IMR-90 (cell line): ENCODE results near the gene ARHGEF7. TPM values are rescaled to one million over a fixed set of nuclear protein-coding genes. Genes with fewer than 3 reads are reported as not detected.

ENCODE experiments used
- ATAC-seq: fragments of 200-7000 bp; cut with Tn5 transposase; 2 replicates; pipeline ENCODE4 v1.9.1; 2020; ENCODE audit warnings: low read depth, mild to moderate bottlenecking, moderate library complexity
- BruUV-seq: library from RNA; stranded (reverse); fragments of 400-500 nt; replicated peaks from 2 replicates; lab custom pipeline; 2021; lab: Mats Ljungman, UMichigan
- CTCF ChIA-PET: fragments of 300-600 bp; formaldehyde crosslinking; extraction: SDS; loops from one replicate; lab custom pipeline; 2021; ENCODE audit warnings: antibody characterized with exemption; lab: Yijun Ruan, JAX
- POLR2A ChIA-PET: fragments of 300-600 bp; sonication (Branson Sonifier 250); formaldehyde crosslinking; loops from one replicate; lab custom pipeline; 2022; ENCODE audit warnings: antibody characterized with exemption; ENCODE audit not compliant: unreplicated experiment; lab: Charles Lee
- DNase-seq: peaks from one replicate; pipeline ENCODE4 v3.0.0; 2013
- H2AFZ ChIP-seq: replicated peaks from 2 replicates; pipeline ENCODE3; 2013; ENCODE audit warnings: low read length, mild to moderate bottlenecking; ENCODE audit not compliant: poor library complexity
- H2AK5ac ChIP-seq: 2 replicates; pipeline ENCODE4 v1.6.1; 2013; ENCODE audit warnings: low read depth, low read length, inconsistent platforms
- H2AK9ac ChIP-seq: replicated peaks from 2 replicates; pipeline ENCODE3; 2013; ENCODE audit warnings: mild to moderate bottlenecking, low read depth, low read length, moderate library complexity; ENCODE audit not compliant: poor library complexity
- H2BK120ac ChIP-seq: 2 replicates; pipeline ENCODE4 v1.6.1; 2013; ENCODE audit warnings: low read depth, low read length, inconsistent platforms
- H2BK15ac ChIP-seq: 3 replicates; pipeline ENCODE4 v1.6.1; 2013; ENCODE audit warnings: low read depth, low read length, inconsistent platforms
- H2BK20ac ChIP-seq: 2 replicates; pipeline ENCODE4 v1.6.1; 2013; ENCODE audit warnings: low read depth, mild to moderate bottlenecking, inconsistent platforms, low read length, moderate library complexity
- H2BK5ac ChIP-seq: 2 replicates; pipeline ENCODE4 v1.6.1; 2013; ENCODE audit warnings: mild to moderate bottlenecking, low read depth, low read length, inconsistent platforms; ENCODE audit not compliant: poor library complexity, severe bottlenecking
- H3K14ac ChIP-seq: replicated peaks from 2 replicates; pipeline ENCODE4 v1.6.1; 2013; ENCODE audit warnings: low read depth, low read length, inconsistent platforms
- H3K18ac ChIP-seq: 2 replicates; pipeline ENCODE4 v1.6.1; 2013; ENCODE audit warnings: low read depth, low read length, control low read depth
- H3K23ac ChIP-seq: 2 replicates; pipeline ENCODE4 v1.6.1; 2013; ENCODE audit warnings: low read depth, low read length, inconsistent platforms
- H3K27ac ChIP-seq: 2 replicates; pipeline ENCODE4 v1.5.1; 2013; ENCODE audit warnings: mild to moderate bottlenecking, control low read depth, low read length; ENCODE audit not compliant: insufficient read depth
- H3K27me3 ChIP-seq: 2 replicates; pipeline ENCODE4 v1.6.1; 2013; ENCODE audit warnings: low read length; ENCODE audit not compliant: control insufficient read depth, insufficient read depth
- H3K36me3 ChIP-seq: 2 replicates; pipeline ENCODE4 v1.6.1; 2013; ENCODE audit warnings: low read length, mixed read lengths; ENCODE audit not compliant: control insufficient read depth, insufficient read depth
- H3K4ac ChIP-seq: 2 replicates; pipeline ENCODE4 v1.6.1; 2013; ENCODE audit warnings: low read depth, low read length, inconsistent platforms
- H3K4me1 ChIP-seq: 2 replicates; pipeline ENCODE4 v1.6.1; 2013; ENCODE audit warnings: low read length, mixed read lengths; ENCODE audit not compliant: control insufficient read depth, insufficient read depth
- H3K4me2 ChIP-seq: 2 replicates; pipeline ENCODE4 v1.6.1; 2013; ENCODE audit warnings: low read depth, mild to moderate bottlenecking, control low read depth, low read length, moderate library complexity
- H3K4me3 ChIP-seq: 2 replicates; pipeline ENCODE4 v1.5.1; 2013; ENCODE audit warnings: low read depth, mild to moderate bottlenecking, control low read depth, low read length, moderate library complexity; ENCODE audit not compliant: insufficient read depth
- H3K56ac ChIP-seq: 2 replicates; pipeline ENCODE4 v1.6.1; 2013; ENCODE audit warnings: low read length, inconsistent platforms; ENCODE audit not compliant: insufficient read depth; ENCODE audit errors: extremely low read depth
- H3K79me1 ChIP-seq, 2 experiments: 2 replicates each; pipeline ENCODE4 v1.6.1; 2013; ENCODE audit warnings: low read length in 2 of 2, inconsistent platforms in 1 of 2, low read depth in 1 of 2
- H3K9ac ChIP-seq: 2 replicates; pipeline ENCODE4 v1.6.1; 2013; ENCODE audit warnings: low read depth, low read length, control low read depth
- H3K9me1 ChIP-seq: 2 replicates; pipeline ENCODE4 v1.6.1; 2013; ENCODE audit warnings: low read length, inconsistent platforms; ENCODE audit not compliant: insufficient read depth
- H3K9me3 ChIP-seq: 2 replicates; pipeline ENCODE4 v1.6.1; 2013; ENCODE audit warnings: low read length; ENCODE audit not compliant: control insufficient read depth, insufficient read depth
- H4K20me1 ChIP-seq: 2 replicates; pipeline ENCODE4 v1.6.1; 2013; ENCODE audit warnings: low read length, inconsistent platforms; ENCODE audit not compliant: insufficient read depth
- H4K5ac ChIP-seq: 2 replicates; pipeline ENCODE4 v1.6.1; 2013; ENCODE audit warnings: mild to moderate bottlenecking, low read depth, low read length, control low read depth
- H4K8ac ChIP-seq, 2 experiments: 2 replicates each; pipeline ENCODE4 v1.6.1; 2013; ENCODE audit warnings: low read depth in 2 of 2, low read length in 2 of 2, control low read depth in 1 of 2, inconsistent platforms in 1 of 2
- H4K91ac ChIP-seq: 2 replicates; pipeline ENCODE4 v1.6.1; 2013; ENCODE audit warnings: low read depth, low read length, inconsistent platforms; ENCODE audit not compliant: insufficient read depth
- BHLHE40 ChIP-seq: fragments of 150-350 bp; IDR thresholded peaks from 2 replicates; pipeline ENCODE4 v1.6.1; 2016; ENCODE audit warnings: mild to moderate bottlenecking, low read depth, low read length
- CHD1 ChIP-seq: IDR thresholded peaks from 2 replicates; pipeline ENCODE4 v1.6.1; 2012; ENCODE audit warnings: low read depth, low read length, improper control_type of control experiment
- FOS ChIP-seq: fragments of 150-350 bp; IDR thresholded peaks from 2 replicates; pipeline ENCODE4 v1.6.1; 2016; ENCODE audit warnings: low read depth, low read length
- NFE2L2 ChIP-seq: fragments of 150-350 bp; IDR thresholded peaks from 2 replicates; pipeline ENCODE4 v1.6.1; 2016; ENCODE audit warnings: low read depth, mild to moderate bottlenecking, low read length
- WGBS, 2 experiments: methylation state at CpG; one replicate each; pipeline versions ENCODE4 v1.1.5 to v1.1.7; 2013; ENCODE audit warnings: missing lambda C conversion rate in 2 of 2; ENCODE audit not compliant: insufficient read length in 1 of 2; ENCODE audit errors: extremely low coverage in 2 of 2; 5-methylcytosine and 5-hydroxymethylcytosine counted together
- dilution Hi-C: fragments of 300-500 bp; cut with HindIII; formaldehyde crosslinking; loops from one replicate; pipeline ENCODE4 v1.14.3; 2018; ENCODE audit warnings: low sequenced_read_pairs; ENCODE audit not compliant: unreplicated experiment
- in situ Hi-C: fragments of 300-500 bp; cut with MboI; formaldehyde crosslinking; loops from 3 replicates; pipeline ENCODE4 v1.14.3; 2019; ENCODE audit warnings: low sequenced_read_pairs, inconsistent platforms, mixed read lengths
- intact Hi-C: fragments of 100-400 bp; cut with micrococcal nuclease; formaldehyde crosslinking; loops from 2 replicates; pipeline ENCODE4 v1.10.0; 2022
- polyA plus RNA-seq, 3 experiments: library from polyadenylated mRNA; depleted of rRNA; stranded (reverse); fragments of >200 nt; gene quantifications; 2 replicates each; pipeline ENCODE4 v1.2.3, GENCODE V29; 2012; ENCODE audit warnings: low replicate concordance in 1 of 3
- total RNA-seq: library from RNA; depleted of rRNA; stranded (reverse); fragments of >200 nt; gene quantifications from 2 replicates; pipeline ENCODE4 v1.2.3, GENCODE V29; 2012
- TF ChIP-seq, protein P1 (sequence below): fragments of 150-350 bp; IDR thresholded peaks from 2 replicates; pipeline ENCODE4 v1.6.1; 2016; ENCODE audit warnings: low read depth, mild to moderate bottlenecking, low read length, moderate library complexity, borderline replicate concordance

The ARHGEF7 gene
- total and polyA plus RNA-seq, 2 of the 4 experiments (the other 2 are of a cell fraction): 32.9 to 59.0 TPM

DNA sequence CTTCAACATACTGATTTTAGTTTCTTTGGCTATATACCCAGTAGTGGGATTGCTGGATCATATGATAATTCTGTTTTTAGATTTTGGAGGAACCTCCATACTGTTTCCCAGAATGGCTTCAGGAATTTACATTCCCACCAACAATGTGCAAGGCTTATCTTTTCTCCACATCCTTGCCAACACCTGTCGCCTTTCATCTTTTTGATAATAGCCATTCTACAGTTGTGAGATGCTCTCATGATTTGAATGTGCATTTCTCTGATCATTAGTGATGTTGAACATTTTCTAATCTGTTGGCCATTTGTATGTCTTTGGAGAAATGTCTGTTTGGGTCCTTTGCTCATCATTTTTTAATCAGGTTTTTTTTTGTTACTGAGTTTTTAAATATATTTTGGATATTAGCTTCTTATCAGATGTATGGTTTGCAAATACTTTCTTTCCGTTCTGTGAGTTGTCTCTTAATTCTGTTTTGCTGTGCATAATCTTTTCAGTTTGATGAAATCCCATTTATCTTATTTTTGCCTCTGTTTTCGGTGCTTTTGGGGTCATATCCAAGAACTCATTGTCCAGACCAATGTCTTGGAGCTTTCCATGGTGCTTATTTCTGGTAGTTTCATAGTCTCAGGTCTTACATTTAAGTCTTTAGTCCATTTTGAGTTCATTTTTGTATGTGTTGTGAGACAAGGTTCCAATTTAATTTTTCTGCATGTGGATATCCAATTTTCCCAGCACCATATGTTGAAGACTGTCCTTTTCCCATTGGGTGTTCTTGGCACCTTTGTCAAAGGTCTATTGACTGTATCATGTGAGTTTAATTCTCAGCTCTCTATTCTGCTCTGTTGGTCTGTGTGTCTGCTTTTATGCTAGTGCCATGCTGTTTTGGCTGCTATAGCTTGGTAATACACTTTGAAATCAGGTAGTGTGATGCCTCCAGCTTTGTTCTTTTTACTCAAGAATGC lies 44.5 kb downstream of the ARHGEF7 start:
- Histone ChIP-seq H2BK5ac (no peak overlapping the region), H4K91ac (no peak overlapping the region), H3K18ac (no peak overlapping the region), H3K27me3 (no peaks in the 10 kb centered on the region), H3K23ac (no peak overlapping the region), H3K9me3 (no peaks in the 10 kb centered on the region), H3K4me3 (no peak overlapping the region), H4K20me1 (peaks cover 70% of the 10 kb centered on the region), H3K79me1 (peaks cover 17 to 74% of the 10 kb centered on the region in 2 experiments), H3K56ac (no peak overlapping the region), H3K4me2 (no peak overlapping the region), H3K36me3 (peaks cover 10% of the 10 kb centered on the region), H2AK5ac (no peak overlapping the region), H2BK15ac (no peak overlapping the region), H2AK9ac (no peak overlapping the region), H3K9me1 (0 out of 2 replicates have a peak, but pooled peaks cover 9% of the 10 kb centered on the region), H3K27ac (no peak overlapping the region), H2AFZ (no peak overlapping the region), H3K4ac (no peak overlapping the region), H4K8ac (no peak overlapping the region), H3K14ac (no peak overlapping the region), H2BK120ac (no peak overlapping the region), H3K9ac (no peak overlapping the region), H3K4me1 (peaks cover 4% of the 10 kb centered on the region), H4K5ac (no peak overlapping the region), H2BK20ac (no peak overlapping the region)
- intact Hi-C loops: no loop called here
- ChIA-PET POLR2A (no interaction called here), CTCF (interaction anchor here (0.6 kb wide), 1 partner anchor 92 kb away, joined by 3 read pairs; no protein-coding TSS in a partner anchor)
- no CpG with 5 or more reads among the region's 3 CpGs for WGBS, 2 experiments
- no peak for ATAC-seq
- dilution Hi-C loops: no loop called here
- in situ Hi-C loops: no loop called here
- BruUV-seq: no TSS peak
- no peak for DNase-seq
- TF ChIP-seq, protein P1, sequence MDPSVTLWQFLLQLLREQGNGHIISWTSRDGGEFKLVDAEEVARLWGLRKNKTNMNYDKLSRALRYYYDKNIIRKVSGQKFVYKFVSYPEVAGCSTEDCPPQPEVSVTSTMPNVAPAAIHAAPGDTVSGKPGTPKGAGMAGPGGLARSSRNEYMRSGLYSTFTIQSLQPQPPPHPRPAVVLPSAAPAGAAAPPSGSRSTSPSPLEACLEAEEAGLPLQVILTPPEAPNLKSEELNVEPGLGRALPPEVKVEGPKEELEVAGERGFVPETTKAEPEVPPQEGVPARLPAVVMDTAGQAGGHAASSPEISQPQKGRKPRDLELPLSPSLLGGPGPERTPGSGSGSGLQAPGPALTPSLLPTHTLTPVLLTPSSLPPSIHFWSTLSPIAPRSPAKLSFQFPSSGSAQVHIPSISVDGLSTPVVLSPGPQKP: no peak
- TF ChIP-seq BHLHE40 (no peak), FOS (no peak), CHD1 (no peak), NFE2L2 (no peak)
